HFF-Myc (cell line): Measurements from ENCODE around the gene SERPINF2.

ENCODE experiments used
- DNase-seq: peaks from one replicate; pipeline ENCODE4 v3.0.0-alpha.2; 2011; ENCODE audit warnings: low read depth; ENCODE audit errors: extremely low read depth
- H3K4me3 ChIP-seq: replicated peaks from 2 replicates; pipeline ENCODE4 v1.5.1; 2011; ENCODE audit warnings: low read depth, mild to moderate bottlenecking, control low read depth, low read length
- CTCF ChIP-seq: IDR thresholded peaks from 2 replicates; pipeline ENCODE4 v1.5.1; 2012; ENCODE audit warnings: mild to moderate bottlenecking, low read depth, low read length, control low read depth; ENCODE audit errors: missing control alignments

SERPINF2 gene

GRCh38 chr17:1774390-1775176 lies 31.9 kb downstream of the SERPINF2 start:
- no peak overlapping the region for H3K4me3 ChIP-seq
- DNase-seq, result no peak
- TF ChIP-seq CTCF, result no peak

- no peak overlapping the region for H3K4me3 ChIP-seq
These were observed 33.7 kb downstream of the SERPINF2 start for GRCh38 chr17:1776328-1776727.

GRCh38 chr17:1776857-1777256 lies 34.2 kb downstream of the SERPINF2 start:
- H3K4me3 ChIP-seq, result no peak overlapping the region
- DNase-seq, result no peak
- no peak for TF ChIP-seq CTCF

More at GRCh38 chr17:1776328-1776727, 33.7 kb downstream of the SERPINF2 start:
- TF ChIP-seq CTCF, result no peak
- no peak for DNase-seq

- DNase-seq, result peak; percentile 97
- no peak for TF ChIP-seq CTCF
These were observed 37.0 kb downstream of the SERPINF2 start for GRCh38 chr17:1779571-1780131.

GRCh38 chr17:1782171-1782567 lies 39.5 kb downstream of the SERPINF2 start:
- H3K4me3 ChIP-seq, result no peak overlapping the region

More at GRCh38 chr17:1779571-1780131, 37.0 kb downstream of the SERPINF2 start:
- H3K4me3 ChIP-seq, result no peak overlapping the region

GRCh38 chr17:1783271-1783670 lies 40.6 kb downstream of the SERPINF2 start:
- DNase-seq, result no peak
- no peak for TF ChIP-seq CTCF
- no peak overlapping the region for H3K4me3 ChIP-seq

More at GRCh38 chr17:1782171-1782567, 39.5 kb downstream of the SERPINF2 start:
- no peak for DNase-seq
- no peak for TF ChIP-seq CTCF
